Endodermal cell (in vitro differentiated cells): ENCODE measurements around the gene ABCE1. TPM values are rescaled to one million over a fixed set of nuclear protein-coding genes. Genes with fewer than 3 reads are reported as not detected.
A peak's percentile ranks its signal among the peaks of the same experiment; 100 is the strongest.
"Not testable (repeated sequence)": the region's sequence is repeated elsewhere in the genome, so short reads cannot be mapped to it uniquely, and the experiment has no call there.

ENCODE experiments used
- DNase-seq: peaks from one replicate; pipeline ENCODE4 v3.0.0-alpha.2; 2017
- H3K27ac ChIP-seq: 2 replicates; pipeline ENCODE4 v1.5.1; 2013; ENCODE audit warnings: mild to moderate bottlenecking, low read depth, low read length, moderate library complexity
- H3K27me3 ChIP-seq: 2 replicates; pipeline ENCODE4 v1.6.1; 2013; ENCODE audit warnings: mild to moderate bottlenecking, low read length, moderate library complexity; ENCODE audit not compliant: insufficient read depth, control insufficient read depth, poor library complexity, severe bottlenecking
- H3K36me3 ChIP-seq: 2 replicates; pipeline ENCODE4 v1.7.0; 2013; ENCODE audit warnings: mild to moderate bottlenecking, low read length, moderate library complexity; ENCODE audit not compliant: control insufficient read depth, insufficient read depth
- H3K4me1 ChIP-seq: one replicate; pipeline ENCODE4 v1.7.0; 2013; ENCODE audit warnings: low read length; ENCODE audit not compliant: control insufficient read depth, insufficient read depth
- H3K4me3 ChIP-seq: 2 replicates; pipeline ENCODE4 v1.5.1; 2013; ENCODE audit warnings: mild to moderate bottlenecking, low read length, moderate library complexity
- H3K9ac ChIP-seq: 2 replicates; pipeline ENCODE4 v1.6.1; 2013; ENCODE audit warnings: mild to moderate bottlenecking, low read length, moderate library complexity; ENCODE audit not compliant: poor library complexity, severe bottlenecking; ENCODE audit errors: extremely low read depth
- H3K9me3 ChIP-seq: 2 replicates; pipeline ENCODE4 v1.6.1; 2013; ENCODE audit warnings: mild to moderate bottlenecking, low read length, moderate library complexity; ENCODE audit not compliant: control insufficient read depth
- H3K27ac Mint-ChIP-seq: 2 replicates; pipeline ENCODE4 v1.8.0; 2020; ENCODE audit warnings: mixed read lengths
- H3K27me3 Mint-ChIP-seq: 2 replicates; pipeline ENCODE4 v1.8.0; 2021; ENCODE audit warnings: mild to moderate bottlenecking, mixed read lengths; ENCODE audit not compliant: insufficient read depth
- H3K36me3 Mint-ChIP-seq: 2 replicates; pipeline ENCODE4 v1.8.0; 2020; ENCODE audit warnings: low read depth, mixed read lengths
- H3K4me1 Mint-ChIP-seq: 2 replicates; pipeline ENCODE4 v1.8.0; 2020; ENCODE audit warnings: mixed read lengths
- H3K4me3 Mint-ChIP-seq: 2 replicates; pipeline ENCODE4 v1.8.0; 2020; ENCODE audit warnings: mild to moderate bottlenecking, moderate library complexity, mixed read lengths
- H3K9me3 Mint-ChIP-seq: 2 replicates; pipeline ENCODE4 v1.8.0; 2020; ENCODE audit warnings: mild to moderate bottlenecking, mixed read lengths
- WGBS, 2 experiments: methylation state at CpG; one replicate each; pipeline versions ENCODE4 v1.1.5 to v1.1.7; 2013; ENCODE audit warnings: missing lambda C conversion rate in 2 of 2, mixed read lengths in 1 of 2; ENCODE audit not compliant: insufficient coverage in 1 of 2, insufficient read length in 1 of 2; 5-methylcytosine and 5-hydroxymethylcytosine counted together
- total RNA-seq, 2 donors: library from RNA; stranded (reverse); fragmentation: NEBNext Ultra II Directional in 1 of 2; extraction: Animal tissue kit (Norgen Biotek cat#: 25700) in 1 of 2; gene quantifications; 2 replicates in 1 of 2; 3 replicates in 1 of 2; pipeline ENCODE4 v1.2.1, GENCODE V29; 2021
- TF ChIP-seq, protein P1 (sequence below): fragments of 200-600 bp; sonication (generic); conservative IDR thresholded peaks from 2 replicates; pipeline ENCODE4 v1.5.0; 2021; ENCODE audit warnings: antibody characterized with exemption, mild to moderate bottlenecking

ABCE1 gene
- total RNA-seq, 2 donors from 2014 or later: 67.2 to 80.7 TPM

DNA sequence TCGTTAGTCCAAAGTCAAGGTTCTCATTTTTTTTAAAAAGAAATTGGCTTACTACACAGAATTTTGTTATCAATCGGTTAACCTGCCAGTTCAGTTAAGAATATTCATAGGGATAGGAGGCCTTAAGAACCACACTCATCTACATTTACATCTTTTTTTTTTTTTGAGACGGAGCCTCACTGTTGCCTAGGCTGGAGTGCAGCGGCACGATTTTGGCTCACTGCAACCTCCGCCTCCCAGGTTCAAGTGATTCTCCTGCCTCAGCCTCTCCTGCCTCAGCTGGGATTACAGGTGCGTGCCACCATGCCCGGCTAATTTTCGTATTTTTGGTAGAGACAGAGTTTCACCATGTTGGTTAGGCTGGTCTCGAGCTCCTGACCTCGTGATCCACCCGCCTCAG, 33.7 kb downstream of the ABCE1 start:
- H3K27ac ChIP-seq: no peak overlapping the region
- 93 to 95% methylated on average over 7 to 12 of the region's 12 CpGs for WGBS, 2 experiments
- Mint-ChIP-seq H3K4me3 (no peak overlapping the region), H3K9me3 (no peaks in the 10 kb centered on the region), H3K27ac (no peak overlapping the region), H3K27me3 (no peaks in the 10 kb centered on the region), H3K4me1 (peaks cover 12% of the 10 kb centered on the region), H3K36me3 (peaks cover 24% of the 10 kb centered on the region)
- DNase-seq: no peak
- TF ChIP-seq, protein P1, sequence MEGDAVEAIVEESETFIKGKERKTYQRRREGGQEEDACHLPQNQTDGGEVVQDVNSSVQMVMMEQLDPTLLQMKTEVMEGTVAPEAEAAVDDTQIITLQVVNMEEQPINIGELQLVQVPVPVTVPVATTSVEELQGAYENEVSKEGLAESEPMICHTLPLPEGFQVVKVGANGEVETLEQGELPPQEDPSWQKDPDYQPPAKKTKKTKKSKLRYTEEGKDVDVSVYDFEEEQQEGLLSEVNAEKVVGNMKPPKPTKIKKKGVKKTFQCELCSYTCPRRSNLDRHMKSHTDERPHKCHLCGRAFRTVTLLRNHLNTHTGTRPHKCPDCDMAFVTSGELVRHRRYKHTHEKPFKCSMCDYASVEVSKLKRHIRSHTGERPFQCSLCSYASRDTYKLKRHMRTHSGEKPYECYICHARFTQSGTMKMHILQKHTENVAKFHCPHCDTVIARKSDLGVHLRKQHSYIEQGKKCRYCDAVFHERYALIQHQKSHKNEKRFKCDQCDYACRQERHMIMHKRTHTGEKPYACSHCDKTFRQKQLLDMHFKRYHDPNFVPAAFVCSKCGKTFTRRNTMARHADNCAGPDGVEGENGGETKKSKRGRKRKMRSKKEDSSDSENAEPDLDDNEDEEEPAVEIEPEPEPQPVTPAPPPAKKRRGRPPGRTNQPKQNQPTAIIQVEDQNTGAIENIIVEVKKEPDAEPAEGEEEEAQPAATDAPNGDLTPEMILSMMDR: no peak
- peaks cover 67% of the 10 kb centered on the region for H3K36me3 ChIP-seq
- H3K27me3 ChIP-seq: no peaks in the 10 kb centered on the region
- H3K9me3 ChIP-seq: no peaks in the 10 kb centered on the region
- no peak overlapping the region for H3K4me3 ChIP-seq
- H3K4me1 ChIP-seq: no peaks in the 10 kb centered on the region
- H3K9ac ChIP-seq: no peak overlapping the region

DNA sequence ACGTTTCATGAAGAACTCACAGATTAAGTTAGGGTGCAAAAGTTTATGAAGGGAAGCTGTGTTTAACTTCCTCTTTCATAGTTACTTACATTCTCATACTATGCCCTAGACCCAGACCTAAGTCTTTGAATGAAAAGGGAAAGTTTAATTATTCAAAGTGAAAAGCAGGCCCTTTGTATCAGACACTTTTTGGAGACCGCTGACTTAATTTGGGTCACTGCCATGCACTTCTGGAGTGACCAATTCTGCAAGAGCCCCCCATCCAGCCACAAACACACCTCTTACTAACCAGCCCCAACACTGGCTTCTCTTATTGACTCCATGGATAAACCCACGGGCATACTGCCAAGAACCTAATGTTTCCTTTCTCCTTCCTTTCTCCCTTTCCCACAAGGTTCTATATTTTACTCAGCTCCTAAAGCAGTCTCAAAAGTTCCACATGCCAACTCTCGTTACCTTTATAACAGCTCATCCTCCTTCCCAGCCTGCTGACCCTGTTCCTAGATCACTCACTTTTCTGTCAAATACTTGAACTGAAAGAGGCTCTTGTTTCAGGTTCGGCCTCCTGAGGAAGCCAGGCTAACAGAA, 34.5 kb downstream of the ABCE1 start:
- no peak for DNase-seq
- Histone ChIP-seq H3K4me1 (no peaks in the 10 kb centered on the region), H3K27me3 (no peaks in the 10 kb centered on the region), H3K27ac (no peak overlapping the region), H3K4me3 (no peak overlapping the region), H3K9ac (no peak overlapping the region), H3K36me3 (peaks cover 61% of the 10 kb centered on the region), H3K9me3 (no peaks in the 10 kb centered on the region)
- no peak overlapping the region for H3K4me3 Mint-ChIP-seq
- H3K36me3 Mint-ChIP-seq: peaks cover 26% of the 10 kb centered on the region
- 97 to 100% methylated on average over 2 to 5 of the region's 5 CpGs for WGBS, 2 experiments
- H3K4me1 Mint-ChIP-seq: peaks cover 12% of the 10 kb centered on the region
- no peaks in the 10 kb centered on the region for H3K27me3 Mint-ChIP-seq
- TF ChIP-seq, protein P1: no peak
- H3K27ac Mint-ChIP-seq: peak overlapping the region; percentile 36
- no peaks in the 10 kb centered on the region for H3K9me3 Mint-ChIP-seq

DNA sequence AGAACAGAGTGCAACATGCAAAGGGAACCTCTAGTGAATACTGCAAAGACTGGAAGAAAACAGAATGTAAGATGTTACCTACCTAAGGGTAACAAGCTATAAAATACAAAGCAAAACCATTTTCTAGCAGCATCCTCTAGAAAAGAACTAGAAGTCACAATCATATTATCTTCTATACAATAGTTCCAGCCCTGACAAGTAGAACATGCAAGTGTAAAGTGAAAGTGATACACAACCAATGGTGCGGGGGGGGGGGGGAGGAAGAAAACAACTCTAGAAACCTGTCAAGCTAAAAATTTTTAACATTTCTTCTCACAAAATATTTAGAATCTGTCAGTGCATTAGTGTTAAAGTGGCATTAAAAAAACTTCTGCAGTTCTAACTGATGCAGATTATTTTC, 38.1 kb downstream of the ABCE1 start:
- not testable (repeated sequence) for H3K9me3 ChIP-seq, H3K27ac Mint-ChIP-seq, H3K9ac ChIP-seq, H3K27ac ChIP-seq, H3K27me3 ChIP-seq, H3K27me3 Mint-ChIP-seq, H3K4me3 Mint-ChIP-seq, H3K4me1 ChIP-seq, H3K4me3 ChIP-seq, H3K9me3 Mint-ChIP-seq, DNase-seq
- no CpG with 5 or more reads among the region's 1 CpG for WGBS, 2 experiments
- peaks cover 12% of the 10 kb centered on the region for H3K4me1 Mint-ChIP-seq
- peaks cover 61% of the 10 kb centered on the region for H3K36me3 ChIP-seq
- peaks cover 46% of the 10 kb centered on the region for H3K36me3 Mint-ChIP-seq

DNA sequence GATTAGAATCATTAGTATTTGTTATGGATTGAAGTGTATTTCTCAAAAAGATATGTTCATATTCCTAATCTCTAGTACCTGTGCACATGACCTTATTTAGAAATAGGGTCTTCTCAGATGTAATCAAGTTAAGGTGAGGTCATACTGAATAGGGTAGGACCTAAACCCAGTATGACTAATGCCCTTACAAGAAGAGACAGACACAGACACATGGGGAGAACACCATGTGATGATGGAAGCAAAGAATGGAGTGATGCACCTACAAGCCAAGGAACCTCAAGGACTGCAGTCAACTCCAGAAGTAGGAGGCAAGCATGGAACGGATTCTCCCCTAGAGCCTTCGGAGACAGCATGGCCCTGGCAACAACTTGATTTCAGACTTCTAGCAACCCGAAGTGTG, 50.9 kb downstream of the ABCE1 start:
- Histone ChIP-seq H3K4me1 (no peaks in the 10 kb centered on the region), H3K27me3 (no peaks in the 10 kb centered on the region), H3K9ac (no peak overlapping the region), H3K36me3 (peaks cover 92% of the 10 kb centered on the region), H3K4me3 (no peak overlapping the region), H3K27ac (no peak overlapping the region), H3K9me3 (no peaks in the 10 kb centered on the region)
- WGBS, 2 experiments: 95 to 100% methylated on average over 2 to 3 of the region's 3 CpGs
- no peak overlapping the region for H3K4me3 Mint-ChIP-seq
- TF ChIP-seq, protein P1: peak; percentile 7
- no peaks in the 10 kb centered on the region for H3K27me3 Mint-ChIP-seq
- peaks cover 12% of the 10 kb centered on the region for H3K4me1 Mint-ChIP-seq
- no peak for DNase-seq
- peaks cover 62% of the 10 kb centered on the region for H3K36me3 Mint-ChIP-seq
- H3K27ac Mint-ChIP-seq: no peak overlapping the region
- no peaks in the 10 kb centered on the region for H3K9me3 Mint-ChIP-seq
